GM19438 (cell line): Measurements from ENCODE around the gene PXDN.
"Not testable (repeated sequence)": the region's sequence is repeated elsewhere in the genome, so short reads cannot be mapped to it uniquely, and the experiment has no call there.

Source experiments
- ATAC-seq: cut with Tn5 transposase; IDR thresholded peaks from one replicate; pipeline ENCODE4 v1.9.1; 2021; ENCODE audit warnings: low read depth; ENCODE audit not compliant: unreplicated experiment

The PXDN gene

DNA sequence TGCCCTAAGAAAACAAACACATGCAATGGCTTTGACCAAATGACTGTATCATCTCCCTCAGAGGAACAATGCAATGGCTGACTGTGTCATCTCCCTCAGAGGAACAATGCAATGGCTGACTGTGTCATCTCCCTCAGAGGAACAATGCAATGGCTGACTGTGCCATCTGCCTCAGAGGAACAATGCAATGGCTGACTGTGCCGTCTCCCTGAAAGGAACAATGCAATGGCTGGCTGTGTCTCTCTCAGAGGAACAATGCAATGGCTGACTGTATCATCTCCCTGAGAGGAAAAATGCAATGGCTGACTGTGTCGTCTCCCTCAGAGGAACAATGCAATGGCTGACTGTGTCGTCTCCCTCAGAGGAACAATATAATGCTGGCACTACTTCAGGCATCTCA, 122.3 kb downstream of the PXDN start:
- ATAC-seq = not testable (repeated sequence)

DNA sequence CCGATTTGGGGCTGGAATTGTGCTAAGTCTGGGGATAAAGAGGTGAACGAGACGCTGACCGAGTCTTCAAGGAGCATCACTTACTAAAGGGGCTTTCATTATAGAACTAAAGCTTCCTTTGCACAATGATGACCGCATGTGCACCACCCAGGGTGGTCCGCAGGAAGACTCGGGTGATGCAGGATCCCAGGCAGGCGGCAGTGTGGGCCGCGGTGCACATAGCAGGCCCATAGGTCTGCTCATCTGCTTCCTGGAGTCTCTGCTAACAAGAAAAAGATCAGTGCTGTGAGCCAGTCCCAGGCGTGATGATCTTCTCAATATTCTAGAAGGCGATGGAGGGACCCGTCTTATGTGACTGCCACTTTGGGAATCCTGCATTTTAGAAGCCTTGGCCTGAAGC, 122.8 kb downstream of the PXDN start:
- ATAC-seq = no peak

DNA sequence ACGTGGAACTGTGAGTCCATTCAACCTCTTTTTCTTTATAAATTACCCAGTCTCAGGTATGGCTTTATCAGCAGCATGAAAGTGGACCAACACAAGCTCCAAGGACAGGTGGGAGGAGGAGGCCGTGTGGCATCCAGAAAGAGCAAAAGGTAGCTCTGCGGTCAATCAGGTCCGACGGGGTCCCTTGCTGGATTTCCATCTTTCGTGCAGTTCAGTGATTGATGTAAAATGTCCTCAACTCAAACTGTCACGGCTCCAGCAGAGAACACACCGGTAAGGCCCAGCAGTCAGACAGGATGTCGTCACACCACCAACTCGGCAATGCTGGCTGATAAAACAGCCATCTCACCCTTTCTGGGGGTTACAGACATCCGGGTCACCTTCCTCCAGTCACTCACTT, 123.3 kb downstream of the PXDN start:
- no peak for ATAC-seq

DNA sequence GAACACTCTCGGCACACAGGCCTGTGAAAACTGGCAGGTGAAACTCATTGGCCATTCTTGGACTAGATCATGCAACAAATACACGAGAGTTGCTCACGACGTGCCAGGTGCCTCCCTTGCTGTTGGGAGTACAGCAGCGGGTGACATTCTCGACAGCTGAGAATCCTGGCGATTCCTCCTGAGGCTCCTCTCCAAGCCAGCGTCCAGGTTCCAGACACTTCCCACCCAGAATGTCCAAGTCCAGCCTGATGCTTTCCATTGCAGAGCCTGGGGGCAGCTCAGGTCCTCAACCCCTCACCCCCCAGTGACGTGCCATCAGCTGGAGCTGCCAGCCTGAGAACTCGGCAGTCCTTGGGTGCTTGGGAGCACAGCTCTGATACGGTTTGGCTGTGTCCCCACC, 124.2 kb downstream of the PXDN start:
- no peak for ATAC-seq

DNA sequence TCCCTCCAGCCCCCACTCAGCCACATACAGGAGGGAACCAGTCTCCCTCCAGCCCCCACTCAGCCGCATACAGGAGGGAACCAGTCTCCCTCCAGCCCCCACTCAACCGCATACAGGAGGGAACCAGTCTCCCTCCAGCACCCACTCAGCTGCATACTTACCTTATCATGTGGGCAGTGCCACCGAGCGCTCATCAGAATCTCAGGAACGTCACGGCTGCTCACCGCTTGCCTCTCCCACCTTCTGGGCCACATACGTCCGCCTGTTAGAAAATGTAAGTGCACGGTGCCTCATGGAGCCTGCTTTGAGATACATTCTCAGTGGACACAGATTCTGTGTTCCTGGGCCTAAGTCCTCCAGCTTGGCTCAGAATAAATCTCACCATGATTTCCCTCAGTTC, 124.8 kb downstream of the PXDN start:
- ATAC-seq = no peak

DNA sequence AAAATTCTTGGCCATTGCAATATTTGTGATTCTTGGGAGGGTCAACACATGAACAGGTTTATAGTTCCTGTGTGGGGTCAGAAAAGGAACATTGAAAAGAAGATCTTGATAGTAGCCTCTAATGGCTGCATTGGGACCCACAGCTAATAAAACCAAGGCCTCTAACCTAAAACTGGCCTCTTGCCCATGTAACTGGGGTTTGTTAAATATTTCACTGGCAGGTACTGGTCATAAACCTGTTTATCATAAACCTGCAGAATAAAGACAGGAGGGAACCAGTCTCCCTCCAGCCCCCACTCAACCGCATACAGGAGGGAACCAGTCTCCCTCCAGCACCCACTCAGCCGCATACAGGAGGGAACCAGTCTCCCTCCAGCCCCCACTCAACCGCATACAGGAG, 125.3 kb downstream of the PXDN start:
- no peak for ATAC-seq

DNA sequence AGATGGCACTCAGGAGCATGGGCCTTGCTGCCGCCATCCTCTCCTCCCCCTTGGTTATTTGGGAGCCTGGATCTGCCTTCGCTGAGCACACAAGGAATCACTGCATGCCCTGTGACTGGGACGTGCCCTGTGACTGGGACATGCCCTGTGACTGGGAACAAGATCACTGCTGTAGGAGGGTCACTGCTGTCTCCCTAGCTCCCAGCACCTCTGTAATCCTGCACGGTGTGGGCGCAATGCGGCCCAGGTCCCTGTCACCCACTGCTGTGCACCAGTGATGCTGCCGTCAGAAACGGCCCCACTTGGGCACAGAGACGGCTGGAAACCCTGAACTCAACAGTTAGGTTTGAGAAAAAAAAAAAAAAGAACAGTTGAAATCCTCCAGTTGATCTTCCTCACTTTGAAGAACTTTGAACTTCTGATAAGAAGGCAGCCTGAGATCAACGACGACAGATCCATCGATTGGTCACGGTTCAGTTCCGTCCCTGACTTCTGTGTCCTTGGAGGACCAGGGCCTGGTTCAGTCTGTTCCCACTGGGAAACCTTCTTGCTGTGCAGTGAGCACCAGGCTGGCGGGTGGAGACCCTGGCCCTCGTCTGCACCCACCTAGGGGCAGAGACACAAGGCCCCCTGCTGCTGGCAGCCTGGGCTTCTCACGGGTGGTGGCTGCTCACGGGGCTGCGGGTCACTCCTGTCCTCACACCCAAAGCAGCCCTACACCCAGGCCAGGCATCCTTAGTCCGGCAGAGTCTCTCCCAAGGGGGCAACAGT, 125.9 kb downstream of the PXDN start:
- ATAC-seq = no peak

DNA sequence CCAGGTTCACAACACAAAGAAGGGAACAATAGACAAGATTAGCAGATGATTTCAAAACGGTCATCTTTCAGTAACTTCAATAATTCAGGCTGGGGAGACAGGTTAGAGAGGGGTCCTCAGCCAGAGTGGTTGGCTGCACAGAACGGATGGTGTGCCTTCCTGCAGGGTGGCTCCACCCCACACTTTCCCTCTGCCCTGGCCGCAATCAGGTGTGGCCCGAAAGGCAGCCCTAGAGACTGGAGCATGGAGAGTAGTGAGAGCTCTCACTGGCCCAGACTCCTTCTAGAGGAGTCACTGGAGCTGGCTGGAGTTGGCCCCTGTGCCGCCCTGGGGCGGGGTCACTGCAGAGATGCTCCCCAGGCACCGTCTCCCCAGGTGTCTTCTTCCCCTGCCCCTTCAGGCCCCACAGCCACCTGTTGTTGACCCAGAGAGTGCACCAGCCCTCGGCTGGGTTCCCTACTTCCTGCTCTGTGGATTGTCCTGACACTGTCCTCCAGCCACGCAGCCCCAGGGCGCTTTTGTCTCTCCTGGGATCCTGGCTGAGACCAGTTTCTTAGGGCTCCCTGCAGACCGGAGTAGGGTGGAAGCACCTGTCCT, 126.8 kb downstream of the PXDN start:
- no peak for ATAC-seq

DNA sequence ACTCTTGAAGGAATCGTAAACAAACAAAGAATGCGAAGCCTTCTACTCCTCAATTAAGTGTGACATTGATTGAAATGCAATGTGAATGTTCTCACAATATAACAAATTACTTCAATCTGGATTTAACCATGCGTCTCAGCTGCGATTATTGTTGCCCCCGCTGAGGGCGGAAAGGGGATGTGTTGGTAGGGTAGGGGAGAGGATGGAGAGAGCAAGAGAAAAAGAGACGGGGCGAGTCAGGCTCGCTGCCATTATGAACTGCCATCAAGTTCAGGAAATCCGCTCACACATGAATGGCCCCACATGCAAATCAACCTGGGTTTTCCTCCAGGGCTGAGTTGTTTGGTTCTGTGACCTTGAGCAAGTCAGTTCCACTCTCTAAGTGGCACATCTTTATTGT, 129.8 kb downstream of the PXDN start:
- no peak for ATAC-seq

DNA sequence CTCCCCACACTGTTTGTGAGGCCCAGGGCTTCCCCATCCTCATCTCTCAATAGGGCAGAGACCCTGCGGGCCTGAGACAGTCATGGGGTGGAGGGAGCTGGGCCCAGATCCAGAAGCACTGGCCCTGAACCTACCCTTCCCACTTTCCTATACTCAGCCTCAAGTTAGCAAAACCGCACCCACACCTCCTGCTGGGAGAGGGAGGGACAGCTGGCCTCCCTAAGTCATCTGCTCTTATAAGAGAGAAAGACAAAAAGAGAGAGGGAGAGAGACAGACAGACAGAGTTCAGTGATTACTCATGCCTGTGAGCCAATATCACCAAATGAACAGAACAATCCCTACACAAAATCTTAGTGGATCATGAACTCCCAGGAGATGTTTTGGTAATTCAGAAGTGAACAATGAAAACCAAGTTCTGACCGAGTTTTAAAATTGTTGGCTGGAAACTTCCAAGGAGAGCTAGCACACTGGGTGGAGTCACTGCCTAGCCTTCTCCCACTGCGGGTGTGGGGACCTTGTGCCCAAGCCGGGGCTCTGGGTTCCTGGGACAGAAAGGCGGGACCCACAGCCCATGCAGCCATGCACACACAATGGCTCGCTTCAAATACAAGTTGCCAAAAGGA, 130.5 kb downstream of the PXDN start:
- ATAC-seq = no peak

DNA sequence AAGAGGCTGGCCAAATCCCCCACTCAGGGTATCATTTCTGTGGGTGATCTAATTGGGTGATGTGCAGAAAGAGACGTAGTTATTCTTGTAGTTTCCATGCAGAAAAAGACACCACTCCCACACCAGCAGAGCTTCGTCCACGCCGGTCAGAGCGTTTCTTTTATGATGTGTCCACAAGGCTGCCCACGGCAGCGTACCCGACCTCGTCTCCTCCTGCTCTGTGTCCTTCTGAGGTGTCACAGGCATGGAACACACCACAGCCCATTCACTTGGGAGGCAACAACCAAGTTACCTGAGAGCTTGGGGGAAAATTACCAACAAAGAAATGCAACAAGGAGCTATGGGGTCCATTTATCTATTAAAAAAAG, 131.3 kb downstream of the PXDN start:
- no peak for ATAC-seq

DNA sequence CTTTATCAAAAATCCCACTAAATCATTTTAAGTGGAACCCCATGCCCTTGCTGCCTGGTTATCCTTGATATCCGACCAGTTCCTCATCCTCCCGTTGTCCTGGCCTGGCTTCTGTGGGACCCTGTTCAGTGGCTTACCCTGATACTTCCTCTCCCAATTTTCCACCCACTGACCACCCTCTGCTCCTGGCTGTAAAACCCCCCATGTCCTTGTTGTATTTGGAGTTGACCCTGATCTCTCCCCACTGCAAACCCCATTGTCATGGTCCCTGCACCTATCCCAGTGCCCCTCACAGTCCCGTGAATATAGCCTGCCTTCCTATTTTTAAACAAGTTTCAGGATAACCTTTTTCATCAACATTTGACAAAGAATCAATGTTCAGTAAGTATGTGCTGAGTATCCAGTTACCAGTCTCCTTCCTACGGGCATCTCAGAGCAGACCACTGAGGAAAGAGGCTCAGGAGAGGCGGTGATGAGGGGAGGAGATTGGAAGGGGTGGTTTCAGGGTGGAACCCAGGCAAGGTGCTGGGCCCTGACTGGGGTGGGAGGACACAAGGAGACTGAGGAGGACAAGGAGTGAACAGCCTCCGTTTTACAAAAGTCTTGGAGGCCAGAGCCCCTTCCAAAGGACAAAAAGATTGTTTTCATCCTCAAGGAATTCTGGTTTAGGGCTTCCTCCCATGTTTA, 131.8 kb downstream of the PXDN start:
- ATAC-seq = no peak

DNA sequence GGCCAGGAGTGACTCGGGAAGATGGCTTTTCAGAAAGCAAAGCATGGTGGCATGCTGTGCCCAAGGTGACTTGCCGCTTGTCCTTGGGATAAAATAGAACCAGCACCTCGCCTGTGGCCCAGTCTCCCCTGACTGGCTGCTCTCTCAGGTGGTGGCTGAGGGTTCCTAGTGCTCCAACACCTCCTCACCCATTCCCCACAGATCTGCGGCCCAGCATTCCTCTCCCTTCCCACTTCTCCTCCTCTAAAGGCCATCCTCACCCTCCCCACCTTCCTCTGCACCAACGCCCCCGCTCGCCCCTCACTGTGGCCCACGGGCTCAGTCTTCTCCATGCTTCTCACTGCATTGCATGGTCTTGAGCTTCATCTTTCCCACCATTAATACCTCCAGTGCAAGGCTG, 132.4 kb downstream of the PXDN start:
- no peak for ATAC-seq

DNA sequence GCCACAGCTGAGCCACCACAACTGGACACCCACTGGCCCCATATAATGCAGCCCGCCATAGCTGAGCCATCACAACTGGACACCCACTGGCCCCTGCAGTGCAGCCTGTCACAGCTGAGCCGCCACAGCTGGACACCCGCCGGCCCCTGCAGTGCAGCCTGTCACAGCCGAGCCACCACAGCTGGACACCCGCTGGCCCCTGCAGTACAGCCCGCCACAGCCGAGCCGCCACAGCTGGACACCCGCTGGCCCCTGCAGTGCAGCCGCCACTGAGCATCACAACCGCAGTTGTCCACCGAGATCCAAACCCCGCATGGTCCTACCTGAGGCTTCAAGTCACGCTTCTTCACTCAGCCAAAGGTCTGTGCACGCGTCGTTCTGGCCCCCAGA, 134.2 kb downstream of the PXDN start:
- no peak for ATAC-seq

DNA sequence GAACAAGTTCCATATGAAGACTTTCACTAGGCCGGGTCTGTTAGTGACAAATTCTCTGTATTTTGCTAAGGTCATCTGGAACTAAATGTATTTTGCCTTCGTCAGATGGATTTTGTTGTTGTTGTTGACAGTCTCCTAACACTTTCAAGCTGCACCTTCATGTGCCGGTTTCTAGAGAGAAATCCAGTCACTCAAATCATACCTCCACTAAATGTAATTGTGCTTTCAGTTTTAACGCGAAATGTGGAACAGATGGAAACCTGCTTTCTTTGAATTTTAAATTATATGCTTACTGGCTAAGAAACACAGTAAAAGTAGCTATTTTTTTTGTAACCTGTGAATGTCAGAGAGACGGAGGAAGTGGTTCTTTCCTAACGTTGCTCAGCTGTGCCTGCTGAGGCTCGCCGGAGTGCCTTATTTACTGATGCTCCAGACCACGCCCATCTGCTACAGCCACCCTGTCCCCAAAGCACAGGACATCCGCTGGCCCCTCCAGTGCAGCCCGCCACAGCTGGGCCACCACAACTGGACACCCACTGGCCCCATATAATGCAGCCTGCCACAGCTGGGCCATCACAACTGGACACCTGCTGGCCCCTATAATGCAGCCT, 134.7 kb downstream of the PXDN start:
- no peak for ATAC-seq

DNA sequence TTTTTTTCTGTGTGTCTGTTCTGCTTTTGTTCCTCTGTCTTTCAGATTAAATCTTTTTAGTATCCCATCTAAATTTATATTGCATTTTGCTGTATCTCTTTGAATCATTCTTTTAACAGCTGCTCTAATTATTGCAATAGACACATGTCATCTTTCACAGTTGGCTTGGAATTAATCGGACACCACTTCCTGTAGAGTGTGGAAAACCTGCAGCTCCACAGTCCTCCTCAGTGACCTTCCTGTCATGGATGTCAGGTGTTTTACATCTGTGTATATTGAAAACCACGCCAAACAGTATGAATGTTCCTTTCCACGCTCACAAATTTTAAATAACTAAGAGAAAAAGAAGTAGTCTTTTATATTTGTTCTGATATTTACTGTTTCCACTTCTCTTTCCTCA, 135.3 kb downstream of the PXDN start:
- ATAC-seq = no peak

DNA sequence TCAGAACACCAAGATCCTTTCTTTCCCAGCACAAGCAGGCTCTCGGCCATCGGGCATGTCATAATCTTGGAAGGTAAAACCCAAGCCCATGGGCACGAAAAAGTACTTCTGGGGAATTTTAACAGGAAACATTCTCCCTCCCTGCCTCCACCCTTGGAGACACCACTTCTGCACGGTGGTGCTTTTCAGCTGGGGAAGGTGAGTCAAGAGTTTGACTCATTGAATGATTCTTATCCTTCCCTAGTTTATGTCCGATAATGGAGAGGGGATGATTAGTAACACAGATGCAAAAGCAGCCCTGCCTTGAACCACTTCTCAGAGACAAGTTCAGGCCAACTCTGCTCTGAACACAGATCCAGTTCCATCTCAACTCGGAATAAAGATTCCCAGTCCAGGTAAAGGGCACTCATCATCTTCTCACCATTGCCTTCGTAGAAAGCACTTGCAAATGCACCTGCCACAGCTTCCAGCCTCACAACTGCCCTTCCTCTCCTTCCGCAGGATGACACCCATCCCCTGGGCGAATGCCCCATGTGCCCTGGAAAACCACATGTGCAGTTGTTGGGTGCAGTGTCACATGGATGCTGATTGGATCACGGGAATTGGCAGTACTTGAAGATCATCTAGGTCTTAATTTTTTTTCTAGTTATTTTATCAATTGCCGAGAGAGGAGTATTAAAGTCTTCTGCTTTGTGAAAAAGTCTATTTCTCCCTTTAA, 136.2 kb downstream of the PXDN start:
- ATAC-seq = no peak

DNA sequence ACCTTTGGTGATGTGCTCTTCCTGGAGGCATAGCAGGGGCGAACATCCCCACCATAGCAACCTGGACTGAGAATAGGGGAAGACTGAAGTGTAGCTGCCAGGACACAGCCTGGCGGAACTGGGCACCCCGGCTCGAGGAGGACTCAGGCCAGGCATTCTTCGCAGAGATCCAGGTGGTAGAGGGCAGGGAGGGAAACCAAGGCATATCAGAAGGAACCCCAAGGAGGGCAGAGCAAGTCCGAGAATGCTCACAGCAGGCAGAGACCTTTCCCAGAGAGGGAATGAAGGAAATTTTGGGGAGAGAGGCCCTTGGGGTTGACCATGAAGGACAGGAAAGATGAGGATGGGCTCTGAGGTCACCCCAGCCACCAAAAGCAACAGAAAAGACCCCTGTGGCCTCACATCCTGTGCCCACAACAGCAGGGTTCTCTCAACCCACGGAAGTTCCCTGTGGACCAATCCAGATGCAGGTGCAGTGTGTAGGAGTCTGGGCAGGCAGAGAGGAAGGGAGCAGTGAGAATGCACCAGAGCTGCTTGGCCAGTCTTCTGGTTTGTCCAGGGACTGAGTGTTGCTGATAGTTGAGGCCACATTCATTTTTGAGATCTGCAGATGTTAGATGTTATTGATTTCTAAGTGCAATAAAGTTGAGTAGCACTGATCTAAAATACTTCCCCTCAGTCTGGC, 136.9 kb downstream of the PXDN start:
- ATAC-seq = no peak

DNA sequence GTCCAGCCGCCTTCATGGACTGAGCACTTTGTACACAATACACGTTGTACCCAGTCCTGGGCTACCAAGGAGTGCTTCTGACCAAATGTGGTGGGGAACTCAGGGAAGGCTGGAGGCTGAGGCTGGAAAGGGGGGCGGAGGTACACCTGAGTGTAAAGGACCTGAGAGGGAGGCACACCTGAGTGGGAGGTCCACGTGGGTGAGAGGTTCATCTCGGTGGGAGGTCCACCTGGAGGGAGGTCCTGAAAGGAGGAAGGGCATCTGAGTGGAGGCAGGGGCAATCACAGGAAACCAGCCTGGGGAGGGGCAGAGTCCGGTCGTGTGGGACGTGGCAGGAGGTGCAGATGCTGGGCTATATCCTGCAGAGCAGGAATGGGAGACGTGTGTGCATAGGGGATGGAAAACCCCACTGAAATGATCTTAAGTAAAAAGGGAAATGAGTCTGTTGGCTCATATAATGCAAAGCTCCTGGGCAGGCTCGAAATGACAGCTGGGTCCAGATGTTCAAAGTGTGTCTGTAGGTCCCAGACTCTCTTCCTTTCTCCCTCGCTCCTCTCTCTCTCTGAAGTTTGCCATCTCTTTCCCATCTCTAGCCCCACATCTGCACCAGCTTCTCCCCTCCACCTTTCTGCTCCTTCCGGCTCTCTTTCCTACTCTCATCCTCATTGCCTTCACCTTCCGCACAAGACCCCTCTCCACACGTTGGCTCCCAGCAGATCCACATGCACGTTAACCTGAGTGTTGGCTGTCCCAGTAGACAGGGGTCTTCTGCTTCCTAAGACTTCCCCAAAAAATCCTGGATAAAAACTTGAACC, 137.7 kb downstream of the PXDN start:
- ATAC-seq = no peak
